ENCODE results near the gene ENPP7. TPM values are rescaled to one million over a fixed set of nuclear protein-coding genes. Genes with fewer than 3 reads are reported as not detected.

Gene ENPP7
- total RNA-seq, 1 donor from 2014 or later: not detected

GRCh38 chr17:79790805-79791734 lies 60.3 kb downstream of the ENPP7 start:
- H3K27ac Mint-ChIP-seq (ENCODE audit: unreplicated experiment): no peak overlapping the region
- peaks cover 17% of the 10 kb centered on the region for H3K27me3 Mint-ChIP-seq (ENCODE audit: unreplicated experiment)
- no peaks in the 10 kb centered on the region for H3K9me3 Mint-ChIP-seq (ENCODE audit: unreplicated experiment)
- DNase-seq (ENCODE audit: low spot score): no peak
- H3K4me1 Mint-ChIP-seq (ENCODE audit: unreplicated experiment): peaks cover 13% of the 10 kb centered on the region
- H3K36me3 Mint-ChIP-seq (ENCODE audit: low read depth, unreplicated experiment): peaks cover 5% of the 10 kb centered on the region
- H3K4me3 Mint-ChIP-seq (ENCODE audit: unreplicated experiment): no peak overlapping the region
- TF ChIP-seq CTCF (IDR thresholded peaks at IDR 0.05; ENCODE audit: unreplicated experiment): no peak

- DNase-seq (ENCODE audit: low spot score): no peak
- Mint-ChIP-seq H3K27ac (ENCODE audit: unreplicated experiment) (no peak overlapping the region), H3K36me3 (ENCODE audit: low read depth, unreplicated experiment) (peaks cover 8% of the 10 kb centered on the region), H3K27me3 (ENCODE audit: unreplicated experiment) (peaks cover 18% of the 10 kb centered on the region), H3K4me3 (ENCODE audit: unreplicated experiment) (no peak overlapping the region), H3K9me3 (ENCODE audit: unreplicated experiment) (no peaks in the 10 kb centered on the region), H3K4me1 (ENCODE audit: unreplicated experiment) (peaks cover 17% of the 10 kb centered on the region)
- no peak for TF ChIP-seq CTCF (IDR thresholded peaks at IDR 0.05; ENCODE audit: unreplicated experiment)
Measured at GRCh38 chr17:79791735-79792161, 61.0 kb downstream of the ENPP7 start.

Small RNA genes within 50 kb of the gene (microRNA-seq; reads per million reads assigned to microRNA genes)
- 0.21 reads per million for gene MIR4739 (ENCODE audit: unreplicated experiment)

Other genes with a start within 250 kb of the ENPP7 start
- 2.3 TPM for gene RBFOX3, start 119.9 kb upstream of the ENPP7 start, total RNA-seq (ENCODE audit: unreplicated experiment)
- gene CBX2, start 47.2 kb downstream of the ENPP7 start, total RNA-seq (ENCODE audit: unreplicated experiment): 50.0 TPM
- gene CBX8, start 66.1 kb downstream of the ENPP7 start, total RNA-seq (ENCODE audit: unreplicated experiment): 3.3 TPM
- gene CBX4, start 108.5 kb downstream of the ENPP7 start, total RNA-seq (ENCODE audit: unreplicated experiment): 6.8 TPM